Prostate gland (tissue), 2 donors: Measurements from ENCODE around the gene ZNG1F.
"Not testable (repeated sequence)": the region's sequence is repeated elsewhere in the genome, so short reads cannot be mapped to it uniquely, and the experiment has no call there.

Experiments used
- CTCF ChIP-seq, 4 experiments: fragments of 200-600 bp in 2 of 4; fragments of 450-650 bp in 2 of 4; sonication (generic) in 2 of 4; IDR thresholded peaks; 1 replicate in 3 of 4; 2 replicates in 1 of 4; pipeline ENCODE4 v1.5.1; 2016 to 2019; ENCODE audit warnings: antibody characterized with exemption in 4 of 4, mild to moderate bottlenecking in 2 of 4, moderate library complexity in 2 of 4
- POLR2A ChIP-seq: fragments of 450-650 bp; IDR thresholded peaks from one replicate; pipeline ENCODE4 v1.6.1; 2016; ENCODE audit warnings: antibody characterized with exemption, mild to moderate bottlenecking

GRCh38 chr9:41189217-41189616, at the start of gene ZNG1F:
- not testable (repeated sequence) for TF ChIP-seq POLR2A; CTCF (IDR thresholded peaks at IDR 0.05)
